NCI-H345 (cell line): ENCODE results near the gene CACNB4.
A peak's percentile ranks its signal among the peaks of the same experiment; 100 is the strongest.

Source experiments
- DNase-seq: peaks from one replicate; lab custom pipeline; 2025; lab: John Stamatoyannopoulos, UW

The CACNB4 gene

GRCh38 chr2:152088006-152088405 is 10.8 kb downstream of the CACNB4 start:
- DNase-seq: no peak

GRCh38 chr2:152086231-152086630 is 12.6 kb downstream of the CACNB4 start:
- no peak for DNase-seq

DNA sequence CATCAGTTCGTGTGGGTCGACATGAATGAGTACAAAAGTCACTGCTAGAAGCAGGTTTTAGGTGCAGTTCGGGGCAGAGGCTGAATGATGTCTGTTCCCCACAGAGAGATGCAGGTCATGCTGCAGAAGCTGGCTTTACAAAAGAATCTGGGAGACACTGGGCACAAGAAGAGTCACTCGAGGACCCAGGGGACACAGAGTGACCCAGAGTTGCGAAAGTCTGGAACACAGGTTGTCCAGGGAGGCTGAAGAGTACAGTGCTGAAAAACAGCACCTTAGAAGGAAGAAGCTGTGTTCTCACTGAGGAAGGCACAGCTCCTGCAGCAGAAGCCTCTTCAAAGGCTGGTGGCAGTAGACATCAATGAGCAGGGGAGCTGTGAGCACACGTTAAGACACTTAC is 14.8 kb downstream of the CACNB4 start:
- DNase-seq: no peak

- no peak for DNase-seq
Observed at GRCh38 chr2:152083202-152083875, 15.5 kb downstream of the CACNB4 start.

DNA sequence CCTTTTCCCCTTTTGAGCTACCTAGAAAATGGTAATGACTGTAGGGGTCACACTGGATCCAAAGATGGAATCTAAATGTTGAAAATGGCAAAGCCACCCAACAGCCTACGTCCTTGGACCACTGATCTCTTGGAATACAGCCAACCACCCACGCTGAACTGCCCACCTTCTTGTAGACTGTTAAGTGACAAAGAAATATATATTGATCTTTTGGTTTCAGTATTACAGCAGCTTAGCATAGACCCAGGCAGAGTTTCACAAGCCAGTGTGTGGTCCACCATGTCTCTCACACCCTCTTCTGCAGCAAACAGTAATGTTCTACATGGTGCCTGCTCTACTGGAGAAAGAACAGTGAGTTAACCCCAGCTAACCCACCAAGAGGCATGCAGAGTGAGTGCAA is 20.2 kb downstream of the CACNB4 start:
- no peak for DNase-seq

DNA sequence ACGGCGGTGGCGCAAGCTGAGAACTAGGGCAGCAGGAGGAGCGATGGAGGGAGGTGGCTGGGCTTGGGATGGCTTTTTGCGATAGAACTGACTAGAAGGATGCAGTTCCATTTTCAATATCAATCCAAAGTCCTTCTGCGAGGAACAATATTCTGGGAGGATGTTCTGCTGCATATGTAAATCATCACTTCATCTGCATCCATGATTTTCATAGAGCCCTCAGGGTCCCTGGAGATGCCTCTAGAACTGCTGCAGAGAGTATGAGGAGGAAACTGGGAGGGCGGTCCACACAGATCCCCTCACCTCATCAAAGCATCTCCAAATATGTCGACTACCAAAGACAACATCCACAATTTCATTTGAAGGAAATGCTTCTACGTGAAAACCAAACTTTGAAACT is 20.8 kb downstream of the CACNB4 start:
- DNase-seq: no peak

GRCh38 chr2:152075461-152076050 is 23.3 kb downstream of the CACNB4 start:
- DNase-seq: no peak

- DNase-seq: no peak
Observed at GRCh38 chr2:152072011-152072410, 26.8 kb downstream of the CACNB4 start.

DNA sequence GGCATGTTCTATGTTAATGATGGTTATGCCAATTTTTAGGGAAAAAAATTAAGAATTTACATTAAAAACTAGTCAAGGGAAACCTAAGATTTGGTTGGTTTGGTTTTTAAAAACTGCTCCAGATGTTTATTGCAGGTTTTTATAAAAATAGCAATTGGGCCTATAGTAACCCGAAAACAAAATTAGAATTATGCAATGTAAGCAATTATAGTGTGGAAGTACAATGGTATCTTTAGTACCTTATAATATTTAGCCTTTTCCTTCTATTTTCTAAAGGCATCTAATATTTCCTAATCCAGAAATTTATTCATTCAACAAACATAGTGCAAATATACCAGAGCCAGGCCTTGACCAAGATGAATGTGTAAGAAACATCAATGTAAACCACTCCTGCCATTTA is 27.3 kb downstream of the CACNB4 start:
- DNase-seq: no peak

DNA sequence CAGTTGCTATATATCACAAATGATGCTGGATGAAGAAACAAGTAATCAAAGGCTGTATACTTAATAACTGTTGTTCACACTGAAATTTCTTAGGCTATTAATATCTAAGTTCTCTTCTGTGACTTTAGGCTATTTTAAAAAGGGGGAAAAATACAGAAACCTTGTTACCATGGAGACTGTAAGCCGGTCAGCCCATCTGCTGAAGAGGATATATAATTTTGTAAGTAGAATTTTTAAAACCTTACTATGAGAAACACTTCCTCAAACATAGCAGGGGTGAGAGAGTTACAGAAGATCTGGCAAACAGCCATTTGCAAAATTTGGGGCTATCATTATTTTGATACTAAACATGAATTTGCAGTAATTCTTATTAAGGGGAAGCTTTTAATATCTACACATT is 27.8 kb downstream of the CACNB4 start:
- DNase-seq: no peak

GRCh38 chr2:152068226-152068625 is 30.6 kb downstream of the CACNB4 start:
- DNase-seq: no peak

DNA sequence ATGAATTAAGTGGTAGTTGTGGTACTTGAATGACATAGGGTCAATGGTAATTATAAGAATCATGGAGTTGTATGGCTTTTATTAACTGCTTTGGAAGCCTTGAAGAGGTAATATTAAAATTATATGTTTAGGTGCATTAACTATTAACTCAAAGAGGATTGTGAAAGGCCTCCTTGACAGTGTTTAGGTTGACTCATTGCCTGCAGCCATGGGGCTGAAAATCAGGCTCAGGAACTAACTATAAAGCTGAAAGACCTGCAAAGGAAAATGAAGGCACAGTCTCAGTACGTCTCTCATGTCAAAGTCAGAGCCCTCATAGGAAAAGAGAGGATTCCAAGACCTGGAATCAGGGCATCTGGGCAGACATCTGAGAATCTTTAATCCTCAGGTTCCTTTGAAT is 31.0 kb downstream of the CACNB4 start:
- no peak for DNase-seq

DNA sequence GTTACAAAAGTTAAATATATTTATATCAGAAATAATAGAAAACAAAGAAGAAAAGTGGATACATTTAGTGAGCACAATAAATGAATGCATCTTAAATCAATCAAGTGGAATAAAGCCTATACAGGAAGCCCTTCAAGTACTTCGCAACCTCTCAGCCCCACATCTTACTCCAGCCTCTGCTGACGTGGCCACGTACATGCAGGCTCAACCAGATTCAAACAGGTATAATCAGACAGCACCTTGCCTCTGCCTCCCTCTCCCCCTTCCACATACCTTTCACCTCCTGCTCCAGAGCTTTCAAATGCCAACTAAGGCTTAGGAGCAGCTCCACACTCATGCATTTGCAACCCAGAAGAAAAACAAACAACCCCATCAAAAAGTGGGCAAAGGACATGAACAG is 32.9 kb downstream of the CACNB4 start:
- DNase-seq: no peak

DNA sequence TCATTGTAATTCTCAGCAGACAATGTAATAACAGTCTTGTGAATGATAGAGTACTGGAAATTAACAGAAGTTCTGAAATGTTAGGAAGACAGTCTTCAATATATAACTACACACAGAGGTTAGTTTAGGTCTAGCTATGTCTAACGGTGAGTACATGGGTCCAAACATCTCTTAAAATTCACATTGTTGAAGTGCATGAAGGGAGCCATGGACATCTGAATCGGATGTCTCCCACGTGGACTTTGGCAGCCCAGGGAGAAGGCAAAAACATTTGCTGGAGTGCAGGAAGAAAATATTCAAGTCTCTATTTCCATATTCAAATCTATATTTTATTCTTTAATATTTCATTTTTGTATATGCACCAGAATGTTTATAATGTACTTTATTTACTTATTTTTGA is 34.8 kb downstream of the CACNB4 start:
- DNase-seq: no peak

DNA sequence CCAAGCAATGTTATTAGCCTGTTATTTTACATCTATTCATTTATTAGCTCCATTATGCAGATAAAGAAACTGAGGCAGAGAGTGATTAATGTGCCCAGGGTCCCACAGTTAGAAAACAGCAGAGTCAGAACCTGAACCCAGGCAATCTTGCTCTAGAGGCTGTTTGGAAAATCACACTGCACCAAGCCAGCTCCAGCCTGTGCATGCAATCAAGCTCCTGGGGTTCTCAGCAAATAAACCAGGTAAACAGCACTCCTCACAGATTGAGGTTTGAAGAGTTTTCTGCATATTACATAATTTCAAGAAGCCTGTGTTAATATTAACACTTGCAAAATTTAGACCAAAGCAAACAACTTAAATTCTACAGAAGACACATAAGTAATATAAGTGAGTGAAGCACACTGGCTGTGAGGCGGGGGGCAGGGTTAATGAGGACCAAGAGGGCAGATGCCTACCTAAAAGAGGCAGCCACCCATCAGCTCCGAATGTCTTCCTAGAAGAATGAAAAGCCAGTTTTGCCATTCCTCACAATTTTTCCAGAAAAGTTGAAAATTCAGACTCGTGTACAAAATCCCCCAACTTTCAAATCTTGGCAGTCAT is 35.4 kb downstream of the CACNB4 start:
- DNase-seq: peak; percentile 11

DNA sequence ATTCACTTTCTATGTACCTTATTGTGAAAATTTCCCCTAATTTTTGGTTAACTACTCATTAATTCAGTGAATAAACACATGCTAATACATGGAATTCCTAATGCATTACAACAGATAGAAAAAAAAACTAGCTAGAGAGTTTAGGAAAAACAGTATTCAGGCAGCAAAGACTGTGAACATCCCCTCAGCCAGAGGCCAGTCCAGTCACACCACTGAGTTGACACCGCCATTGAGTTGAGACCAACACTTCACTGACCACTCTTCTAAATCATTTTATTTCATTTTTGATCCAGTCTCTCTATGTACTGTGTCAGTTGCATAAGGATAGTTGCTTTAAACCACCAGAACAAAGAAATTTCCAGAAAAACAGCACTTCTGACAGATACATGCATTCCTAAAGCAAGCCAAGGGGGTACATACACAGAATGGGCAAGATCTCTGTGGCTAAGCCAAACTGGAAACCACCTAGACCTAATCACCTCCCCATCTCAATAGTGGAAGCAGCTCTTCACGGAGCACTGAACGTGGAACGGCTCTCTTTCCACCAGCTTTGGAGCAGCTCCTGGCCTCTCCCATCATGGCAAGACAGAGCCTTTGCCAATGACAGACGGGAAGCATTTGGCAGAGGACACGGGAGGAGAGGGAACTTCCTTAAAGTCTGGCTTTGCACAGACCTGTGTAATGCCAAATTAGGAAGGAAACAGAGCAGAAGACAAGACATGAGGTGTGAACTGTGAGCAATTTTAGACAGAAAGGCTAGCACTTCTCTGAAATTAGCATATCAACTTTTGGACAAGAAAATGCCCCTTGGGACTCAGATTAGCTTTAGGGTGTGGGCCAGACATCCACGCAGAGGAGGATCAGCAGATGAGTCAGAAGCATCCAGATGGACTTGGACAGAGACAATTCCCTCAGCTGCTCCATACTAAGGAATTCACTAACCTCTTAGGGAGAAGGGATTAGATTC is 36.4 kb downstream of the CACNB4 start:
- no peak for DNase-seq

GRCh38 chr2:152061383-152061782 is 37.5 kb downstream of the CACNB4 start:
- DNase-seq: no peak

- DNase-seq: no peak
Observed at GRCh38 chr2:152058655-152059054, 40.2 kb downstream of the CACNB4 start.

GRCh38 chr2:152056418-152056817 is 42.4 kb downstream of the CACNB4 start:
- DNase-seq: no peak

GRCh38 chr2:152055366-152056108 is 43.3 kb downstream of the CACNB4 start:
- no peak for DNase-seq

DNA sequence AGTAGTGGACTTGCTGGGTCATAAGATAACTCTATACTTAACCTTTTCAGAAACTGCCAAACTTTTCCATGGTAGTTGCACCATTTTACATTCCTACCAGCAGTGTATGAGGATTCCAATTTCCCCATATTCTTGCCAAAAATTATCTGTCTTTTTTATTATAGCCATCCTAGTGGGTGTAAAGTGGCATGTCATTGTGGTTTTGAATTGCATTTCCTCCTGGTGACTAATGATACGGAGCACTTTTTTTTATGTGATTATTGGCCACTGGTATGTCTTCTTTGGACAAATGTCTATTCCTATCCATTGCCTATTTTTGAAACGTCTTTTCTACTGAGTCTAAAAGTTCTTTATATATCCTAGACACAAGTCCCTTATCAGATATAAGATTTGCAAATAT is 44.3 kb downstream of the CACNB4 start:
- DNase-seq: no peak

GRCh38 chr2:152051436-152051835 is 47.4 kb downstream of the CACNB4 start:
- DNase-seq: no peak
